Esophagus mucosa (tissue), 1 donor: ENCODE results near the gene POU6F1. TPM values are rescaled to one million over a fixed set of nuclear protein-coding genes. Genes with fewer than 3 reads are reported as not detected.
"Not testable (repeated sequence)": the region's sequence is repeated elsewhere in the genome, so short reads cannot be mapped to it uniquely, and the experiment has no call there.

ENCODE experiments used
- ATAC-seq: fragments of 200-7000 bp; cut with Tn5 transposase; one replicate; pipeline ENCODE4 v1.9.1; 2020
- total RNA-seq: library from RNA; stranded (reverse); gene quantifications from one replicate; pipeline ENCODE4 v1.2.4, GENCODE V29; 2023
- donor health status: DM: yes; HTN: yes; CAD: no.

POU6F1 gene, protein sequence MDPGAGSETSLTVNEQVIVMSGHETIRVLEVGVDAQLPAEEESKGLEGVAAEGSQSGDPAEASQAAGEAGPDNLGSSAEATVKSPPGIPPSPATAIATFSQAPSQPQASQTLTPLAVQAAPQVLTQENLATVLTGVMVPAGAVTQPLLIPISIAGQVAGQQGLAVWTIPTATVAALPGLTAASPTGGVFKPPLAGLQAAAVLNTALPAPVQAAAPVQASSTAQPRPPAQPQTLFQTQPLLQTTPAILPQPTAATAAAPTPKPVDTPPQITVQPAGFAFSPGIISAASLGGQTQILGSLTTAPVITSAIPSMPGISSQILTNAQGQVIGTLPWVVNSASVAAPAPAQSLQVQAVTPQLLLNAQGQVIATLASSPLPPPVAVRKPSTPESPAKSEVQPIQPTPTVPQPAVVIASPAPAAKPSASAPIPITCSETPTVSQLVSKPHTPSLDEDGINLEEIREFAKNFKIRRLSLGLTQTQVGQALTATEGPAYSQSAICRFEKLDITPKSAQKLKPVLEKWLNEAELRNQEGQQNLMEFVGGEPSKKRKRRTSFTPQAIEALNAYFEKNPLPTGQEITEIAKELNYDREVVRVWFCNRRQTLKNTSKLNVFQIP
- total RNA-seq, result 2.9 TPM

- peak; percentile 84 for ATAC-seq
These were observed at the start of gene POU6F1 for GRCh38 chr12:51217968-51218606. TSS of gene POU6F1 (minus strand) at chr12:51218062. CDS start at chr12:51206836, 11,226 bp downstream.

- ATAC-seq, result no peak
These were observed 47.2 kb upstream of the POU6F1 start for GRCh38 chr12:51265024-51265423.

DNA sequence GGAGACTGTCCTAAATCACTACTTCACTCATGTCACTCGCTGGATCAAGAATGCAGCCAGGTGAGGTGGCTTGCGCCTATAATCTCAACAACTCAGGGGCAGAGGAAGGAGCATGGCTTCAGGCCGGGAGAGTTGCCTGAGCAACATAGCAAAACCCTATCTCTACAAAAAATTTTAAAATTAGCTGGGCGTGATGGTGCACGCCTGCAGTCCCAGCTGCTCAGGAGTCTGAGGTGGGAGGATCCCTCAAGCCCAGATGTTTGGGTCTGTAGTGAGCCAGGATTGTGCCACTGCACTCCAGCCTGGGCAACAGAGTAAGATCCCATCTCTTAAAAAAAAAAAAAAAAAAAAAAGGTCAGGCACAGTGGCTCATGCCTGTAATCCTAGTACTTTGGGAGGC, 46.4 kb upstream of the POU6F1 start:
- no peak for ATAC-seq

DNA sequence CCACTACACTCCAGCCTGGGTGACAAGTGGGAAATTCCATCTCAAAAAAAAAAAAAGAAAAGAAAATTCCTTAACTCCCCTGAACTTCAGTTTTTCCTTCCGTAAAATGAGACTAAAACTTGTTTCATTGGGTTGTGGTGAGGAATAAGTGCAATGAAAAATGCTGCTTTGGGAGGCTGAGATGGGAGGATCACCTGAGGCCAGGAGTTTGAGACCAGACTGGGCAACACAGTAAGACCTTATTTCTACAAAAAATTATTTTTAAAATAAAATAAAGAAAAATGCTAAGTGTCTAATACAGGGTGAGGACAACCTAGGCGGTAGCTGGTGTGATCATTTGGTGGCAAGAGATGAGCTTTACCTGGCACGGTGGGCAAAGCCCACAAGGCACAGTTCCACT, 45.5 kb upstream of the POU6F1 start:
- ATAC-seq, result no peak

GRCh38 chr12:51262758-51263177, 44.9 kb upstream of the POU6F1 start:
- ATAC-seq, result peak; percentile 72

- ATAC-seq, result not testable (repeated sequence)
These were observed 41.7 kb upstream of the POU6F1 start for GRCh38 chr12:51259600-51259999.

GRCh38 chr12:51254536-51254935, 36.7 kb upstream of the POU6F1 start:
- ATAC-seq, result peak; percentile 19

GRCh38 chr12:51253276-51253675, 35.4 kb upstream of the POU6F1 start:
- no peak for ATAC-seq

GRCh38 chr12:51247523-51248206, 29.8 kb upstream of the POU6F1 start:
- ATAC-seq, result peak; percentile 12

GRCh38 chr12:51246254-51246853, 28.5 kb upstream of the POU6F1 start:
- ATAC-seq, result peak; percentile 17

DNA sequence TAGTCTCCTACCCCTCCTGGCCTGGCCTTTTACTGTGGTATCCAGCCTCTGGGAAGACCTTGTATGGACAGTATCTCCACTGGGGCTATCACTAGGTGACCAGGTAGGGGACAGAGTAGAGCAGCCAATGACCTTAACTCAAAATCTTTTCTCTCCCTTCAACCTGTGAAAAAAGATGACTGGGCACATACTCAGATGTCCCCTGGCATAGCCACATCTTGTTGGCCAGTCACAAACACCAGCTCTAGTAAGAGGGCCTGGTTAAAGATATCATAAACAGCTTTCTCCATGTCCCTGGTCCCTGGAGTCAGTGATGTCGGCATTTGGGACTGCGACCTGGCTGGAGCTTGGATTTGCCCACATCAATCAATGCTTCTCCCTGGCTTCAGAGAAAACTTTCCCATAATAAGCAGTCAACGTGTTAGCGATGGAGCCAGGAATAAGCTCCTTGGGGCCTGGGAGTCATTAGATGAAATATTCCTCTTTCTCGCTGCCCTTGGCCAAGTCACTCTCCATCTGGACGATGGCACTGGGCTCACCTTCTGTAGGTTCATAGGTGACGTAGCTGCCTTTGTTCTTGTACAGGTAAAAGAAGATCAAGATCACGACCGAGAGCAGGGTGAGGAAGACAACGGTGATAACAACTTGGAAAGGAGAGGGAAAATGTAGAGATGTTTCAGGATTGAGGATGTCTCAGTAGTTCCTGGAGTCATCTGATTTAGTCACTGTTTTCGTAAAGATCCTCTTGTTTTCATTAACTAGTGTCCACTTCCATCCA, 27.8 kb upstream of the POU6F1 start:
- no peak for ATAC-seq

DNA sequence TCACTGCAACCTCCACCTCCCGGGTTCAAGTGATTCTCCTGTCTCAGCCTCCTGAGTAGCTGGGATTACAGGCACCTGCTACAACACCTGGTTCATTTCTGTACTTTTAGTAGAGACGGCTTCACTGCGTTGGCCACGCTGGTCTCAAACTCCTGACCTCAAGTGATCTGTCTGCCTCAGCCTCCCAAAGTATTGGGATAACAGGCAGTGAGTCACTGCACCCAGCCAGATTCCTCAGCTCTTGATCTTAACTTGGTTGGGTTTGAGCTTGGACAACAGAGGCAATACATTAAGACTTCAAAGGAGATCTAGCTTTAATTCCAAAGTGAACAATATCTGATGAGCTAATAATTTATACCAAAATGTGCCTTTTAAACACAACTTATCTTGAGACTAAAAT, 26.4 kb upstream of the POU6F1 start:
- no peak for ATAC-seq

- no peak for ATAC-seq
These were observed 25.0 kb upstream of the POU6F1 start for GRCh38 chr12:51242876-51243275.

DNA sequence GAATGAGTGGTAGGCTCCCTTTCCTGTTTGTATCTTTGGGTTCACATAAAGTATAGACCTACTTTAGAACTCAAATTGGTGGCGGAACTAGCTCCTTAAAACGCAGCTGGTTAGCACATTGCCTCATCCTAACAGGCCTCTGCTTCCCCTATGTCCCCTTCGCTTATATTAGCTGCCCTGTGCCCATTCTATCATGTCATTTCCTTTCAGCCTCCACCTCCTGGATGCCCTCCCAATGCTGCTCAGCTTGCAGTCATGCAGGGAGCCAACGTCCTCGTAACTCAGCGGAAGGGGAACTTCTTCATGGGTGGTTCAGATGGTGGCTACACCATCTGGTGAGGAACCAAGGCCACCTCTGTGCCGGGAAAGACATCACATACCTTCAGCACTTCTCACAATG, 24.3 kb upstream of the POU6F1 start:
- no peak for ATAC-seq

DNA sequence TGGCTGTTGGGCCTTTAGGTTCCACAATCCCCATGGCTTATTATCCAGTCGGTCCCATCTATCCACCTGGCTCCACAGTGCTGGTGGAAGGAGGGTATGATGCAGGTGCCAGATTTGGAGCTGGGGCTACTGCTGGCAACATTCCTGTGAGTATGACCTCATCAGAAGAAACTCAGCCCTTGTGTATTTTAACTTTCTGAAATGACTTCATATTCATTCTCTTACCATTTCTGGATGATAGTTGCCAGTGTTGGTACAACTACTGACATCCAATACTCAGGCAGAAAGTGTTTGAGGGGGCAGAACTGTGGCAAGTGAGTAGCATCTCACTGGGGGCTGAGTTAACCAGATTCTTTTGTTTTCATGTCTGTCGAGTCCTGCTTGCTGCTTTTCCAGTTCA, 23.1 kb upstream of the POU6F1 start:
- no peak for ATAC-seq

DNA sequence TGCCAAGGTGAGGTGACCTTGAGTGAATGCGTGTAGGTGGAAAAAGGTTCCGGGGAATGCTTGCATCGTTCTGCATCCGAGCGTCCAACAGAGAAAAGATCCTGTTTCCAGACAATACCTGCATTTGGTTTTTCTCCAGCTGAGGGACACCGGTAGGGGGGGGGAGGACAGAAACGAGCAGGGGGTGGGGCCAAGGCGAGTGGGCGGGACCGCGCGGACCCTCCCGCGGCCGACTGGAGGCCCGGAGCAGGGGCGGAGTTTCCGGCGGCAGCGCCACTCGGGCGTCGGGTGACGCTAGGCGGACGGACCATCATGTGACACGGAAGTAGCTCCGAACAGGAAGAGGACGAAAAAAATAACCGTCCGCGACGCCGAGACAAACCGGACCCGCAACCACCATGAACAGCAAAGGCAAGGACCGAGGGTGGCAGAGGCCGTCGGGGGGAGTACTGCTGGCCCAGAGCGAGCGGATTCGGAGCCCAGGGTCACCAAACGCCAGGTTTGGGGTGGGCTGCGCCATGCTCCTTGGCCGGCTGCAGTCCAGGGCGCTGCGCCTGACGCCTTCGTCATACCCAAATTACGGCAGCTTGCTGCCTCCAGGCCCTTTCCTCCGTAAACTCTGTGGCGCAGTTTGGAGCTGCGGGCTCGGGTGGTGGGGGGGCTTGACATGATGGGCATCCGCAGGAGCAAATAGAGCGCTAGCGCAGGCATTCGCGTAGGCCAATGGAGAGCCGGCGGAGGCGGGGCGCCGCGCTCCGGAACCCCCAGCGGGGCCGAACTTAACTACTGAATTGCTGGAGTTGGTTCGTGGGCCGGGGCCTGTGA, 20.9 kb upstream of the POU6F1 start, which contains the start of gene DAZAP2:
Gene DAZAP2, plus strand, starts transcription at position 317 of the 825 bp plus-strand sequence. Its CDS starts 82 bp downstream, at position 399.
- peak; percentile 96 for ATAC-seq

- ATAC-seq, result peak; percentile 17
These were observed 20.2 kb upstream of the POU6F1 start for GRCh38 chr12:51238037-51238509.

DNA sequence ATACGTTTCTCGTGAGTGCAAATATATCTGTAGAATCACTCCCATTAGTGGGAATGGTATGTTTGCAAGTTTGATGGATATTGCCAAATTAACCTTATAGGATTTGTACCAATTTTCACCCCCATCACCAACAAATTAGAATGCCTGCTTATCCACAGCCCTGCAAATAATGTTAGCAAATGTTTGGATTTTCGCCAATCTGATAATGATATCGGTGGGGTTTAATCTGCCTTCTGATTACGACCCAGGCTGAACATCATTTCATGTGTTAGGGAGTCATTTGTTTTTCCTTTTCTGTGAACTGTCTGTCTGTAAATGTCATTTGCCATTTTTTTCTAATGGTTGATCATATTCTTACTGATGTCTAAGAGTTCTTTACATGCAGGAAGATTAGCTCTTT, 16.7 kb upstream of the POU6F1 start:
- ATAC-seq, result no peak

DNA sequence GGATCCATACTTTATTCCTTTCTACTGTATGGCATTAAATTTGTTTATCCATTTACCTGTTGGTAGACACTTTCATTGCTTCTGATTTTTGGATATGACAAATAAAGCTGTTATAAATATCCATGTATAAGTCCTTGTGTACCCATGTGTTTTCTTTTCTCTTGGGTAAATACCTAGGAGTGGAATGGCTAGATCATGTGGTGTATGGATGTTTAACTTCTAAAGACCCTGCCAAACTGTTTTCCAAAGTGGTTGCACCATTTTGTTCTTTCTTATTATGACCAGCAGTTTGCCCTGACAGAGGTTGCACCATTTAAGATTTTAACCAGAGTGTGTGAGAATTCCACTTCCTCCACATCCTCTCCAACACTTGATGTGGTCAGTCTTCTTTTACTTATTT, 14.8 kb upstream of the POU6F1 start:
- no peak for ATAC-seq

- no peak for ATAC-seq
These were observed 11.4 kb upstream of the POU6F1 start for GRCh38 chr12:51229116-51229809.
